GM19238 (cell line): ENCODE measurements around the gene NPIPB5.
"Not testable (repeated sequence)": the region's sequence is repeated elsewhere in the genome, so short reads cannot be mapped to it uniquely, and the experiment has no call there.

ENCODE experiments used
- DNase-seq: peaks from one replicate; pipeline ENCODE4 v3.0.0; 2011; ENCODE audit warnings: low spot score; ENCODE audit not compliant: insufficient read length

NPIPB5 gene

GRCh38 chr16:22510591-22510990, at the start of gene NPIPB5:
TSS of gene NPIPB5 (plus strand) at chr16:22510891. CDS start at chr16:22513802, 2,911 bp downstream.
- DNase-seq, result not testable (repeated sequence)

DNA sequence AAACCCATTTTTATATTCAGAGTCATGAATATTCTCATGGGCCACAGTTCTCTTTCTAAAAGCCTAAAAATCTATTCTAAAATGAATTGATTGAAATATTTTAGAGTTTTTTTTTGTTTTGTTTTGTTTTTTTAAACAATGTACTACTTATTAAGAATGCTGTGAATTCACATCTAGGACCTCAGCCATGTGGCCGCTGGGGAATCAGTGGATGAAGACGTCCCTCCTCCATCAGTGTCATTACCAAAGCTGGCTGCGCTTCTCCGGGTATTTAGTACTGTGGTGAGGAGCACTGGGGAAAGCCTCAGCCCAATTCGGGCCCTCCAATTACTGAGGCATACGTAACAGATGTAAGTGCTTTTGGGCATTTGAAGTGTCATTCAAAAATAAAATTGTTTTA, 41.8 kb upstream of the NPIPB5 start:
- DNase-seq, result not testable (repeated sequence)

DNA sequence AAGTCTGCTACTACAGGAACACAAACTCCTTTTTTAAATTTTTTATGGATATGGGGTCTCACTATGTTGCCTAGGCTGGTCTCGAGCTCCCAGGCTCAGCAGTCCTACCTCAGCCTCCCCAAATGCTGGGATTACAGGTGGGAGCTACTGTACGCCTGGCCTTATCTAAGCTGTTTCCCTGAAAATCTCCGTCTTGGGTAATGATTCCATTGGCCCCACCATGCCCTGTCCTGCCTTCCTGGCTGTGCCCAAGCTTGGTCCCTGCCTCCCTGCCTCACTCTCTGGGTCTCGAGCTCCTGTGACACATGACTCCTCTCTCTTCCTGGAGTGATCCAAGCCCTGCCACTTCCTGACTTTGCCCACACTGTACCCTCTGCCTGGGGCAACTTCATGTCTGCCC, 27.3 kb downstream of the NPIPB5 start:
- not testable (repeated sequence) for DNase-seq

DNA sequence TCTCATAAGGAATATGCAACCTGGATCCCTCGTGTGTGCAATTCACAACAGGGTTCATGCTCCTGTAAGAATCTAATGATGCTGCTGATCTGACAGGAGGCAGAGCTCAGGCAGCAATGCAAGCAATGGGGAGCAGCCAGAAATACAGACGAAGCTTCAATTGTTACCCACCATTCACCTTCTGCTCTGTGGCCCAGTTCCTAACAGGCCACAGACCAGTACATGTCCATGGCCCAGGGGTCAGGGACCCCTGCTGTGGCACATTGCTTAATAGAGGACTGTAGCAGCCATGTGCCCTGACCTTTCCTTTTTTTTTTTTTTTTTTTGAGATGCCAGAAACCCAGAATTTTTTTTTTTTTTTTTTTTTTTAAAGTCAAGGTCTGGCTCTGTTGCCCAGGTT, 34.1 kb downstream of the NPIPB5 start:
- DNase-seq, result not testable (repeated sequence)

GRCh38 chr16:22546630-22547029, 35.9 kb downstream of the NPIPB5 start:
- not testable (repeated sequence) for DNase-seq

- DNase-seq, result not testable (repeated sequence)
Measured at GRCh38 chr16:22547170-22547765, 36.6 kb downstream of the NPIPB5 start.

GRCh38 chr16:22549853-22550252, 39.2 kb downstream of the NPIPB5 start:
- not testable (repeated sequence) for DNase-seq

DNA sequence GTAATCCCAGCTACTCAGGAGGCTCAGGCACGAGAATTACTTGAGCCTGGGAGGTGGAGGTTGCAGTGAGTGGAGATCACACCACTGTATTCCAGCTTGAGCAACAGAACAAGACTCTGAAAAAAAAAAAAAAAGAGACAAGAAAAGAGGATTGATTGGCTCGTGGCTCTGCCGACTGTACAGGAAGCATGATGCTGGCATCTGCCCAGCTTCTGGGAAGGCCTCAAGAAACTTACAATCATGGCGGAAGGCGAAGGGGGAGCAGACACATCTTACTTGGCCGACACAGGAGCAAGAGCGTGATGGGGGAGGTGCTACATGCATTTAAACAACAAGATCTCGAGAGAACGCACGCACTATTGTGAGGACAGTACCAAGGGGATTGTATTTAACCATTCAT, 40.5 kb downstream of the NPIPB5 start:
- DNase-seq, result not testable (repeated sequence)

DNA sequence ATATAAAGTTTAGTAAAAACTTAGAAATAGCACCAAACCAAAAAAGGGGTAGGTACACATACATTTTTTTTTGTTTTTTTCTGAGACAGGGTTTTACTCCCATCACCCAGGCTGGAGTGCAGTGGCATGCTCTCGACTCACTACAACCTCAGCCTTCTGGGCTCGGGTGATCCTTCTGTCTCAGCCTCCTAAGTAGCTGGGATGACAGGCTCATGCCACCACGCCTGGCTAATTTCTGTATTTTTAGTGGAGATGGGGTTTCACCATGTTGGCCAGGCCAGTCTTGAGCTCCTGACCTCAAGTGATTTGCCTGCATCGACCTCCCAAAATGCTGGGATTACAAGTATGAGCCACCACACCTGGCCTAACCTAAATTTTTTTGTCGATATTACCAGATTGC, 41.0 kb downstream of the NPIPB5 start:
- not testable (repeated sequence) for DNase-seq

- DNase-seq, result not testable (repeated sequence)
Measured at GRCh38 chr16:22556759-22557158, 46.1 kb downstream of the NPIPB5 start.
